ENCODE data around the gene FSHB.
"Not testable (repeated sequence)": the region's sequence is repeated elsewhere in the genome, so short reads cannot be mapped to it uniquely, and the experiment has no call there.

FSHB gene

GRCh38 chr11:30230714-30231113 is at the start of gene FSHB:
Gene FSHB, plus strand, starts transcription at chr11:30231014. Its CDS starts 889 bp downstream, at chr11:30231903.
- no peak for DNase-seq

GRCh38 chr11:30186748-30187147 is 44.1 kb upstream of the FSHB start:
- no peak for DNase-seq

- DNase-seq, result no peak
Observed at GRCh38 chr11:30192620-30193019, 38.2 kb upstream of the FSHB start.

GRCh38 chr11:30196400-30197206 is 34.2 kb upstream of the FSHB start:
- peak; percentile 20 for DNase-seq

- DNase-seq, result no peak
Observed at GRCh38 chr11:30197869-30198268, 32.9 kb upstream of the FSHB start.

GRCh38 chr11:30202989-30203388 is 27.8 kb upstream of the FSHB start:
- DNase-seq, result not testable (repeated sequence)

GRCh38 chr11:30203850-30204249 is 27.0 kb upstream of the FSHB start:
- DNase-seq, result no peak

GRCh38 chr11:30206249-30206996 is 24.4 kb upstream of the FSHB start:
- no peak for DNase-seq

- DNase-seq, result no peak
Observed at GRCh38 chr11:30210357-30210756, 20.5 kb upstream of the FSHB start.

GRCh38 chr11:30216534-30216933 is 14.3 kb upstream of the FSHB start:
- no peak for DNase-seq

- no peak for DNase-seq
Observed at GRCh38 chr11:30218278-30218677, 12.5 kb upstream of the FSHB start.

- DNase-seq, result no peak
Observed at GRCh38 chr11:30225642-30226041, 5.2 kb upstream of the FSHB start.

GRCh38 chr11:30228323-30228884 is 2.4 kb upstream of the FSHB start:
- DNase-seq, result no peak

GRCh38 chr11:30239025-30239424 is 8.2 kb downstream of the FSHB start:
- no peak for DNase-seq

- no peak for DNase-seq
Observed at GRCh38 chr11:30244265-30244664, 13.5 kb downstream of the FSHB start.

GRCh38 chr11:30245621-30246020 is 14.8 kb downstream of the FSHB start:
- no peak for DNase-seq

GRCh38 chr11:30254307-30255298 is 23.8 kb downstream of the FSHB start:
- DNase-seq, result no peak

GRCh38 chr11:30255637-30256036 is 24.8 kb downstream of the FSHB start:
- DNase-seq, result no peak

GRCh38 chr11:30257058-30257457 is 26.2 kb downstream of the FSHB start:
- DNase-seq, result no peak

- no peak for DNase-seq
Observed at GRCh38 chr11:30258679-30259078, 27.9 kb downstream of the FSHB start.

- no peak for DNase-seq
Observed at GRCh38 chr11:30260813-30261212, 30.0 kb downstream of the FSHB start.

GRCh38 chr11:30261821-30262220 is 31.0 kb downstream of the FSHB start:
- no peak for DNase-seq

GRCh38 chr11:30268638-30269037 is 37.8 kb downstream of the FSHB start:
- DNase-seq, result not testable (repeated sequence)
